ENCODE data around the gene CDHR1. TPM values are rescaled to one million over a fixed set of nuclear protein-coding genes. Genes with fewer than 3 reads are reported as not detected.

CDHR1 gene
- total RNA-seq, 4 donors from 2014 or later = 6.7 to 15.0 (median 12.2) TPM

- no peak overlapping the region for H3K27ac ChIP-seq
- H3K9me3 ChIP-seq = no peaks in the 10 kb centered on the region
- DNase-seq = no peak
- TF ChIP-seq POLR2A (IDR thresholded peaks at IDR 0.05) = no peak
- TF ChIP-seq, protein P1, sequence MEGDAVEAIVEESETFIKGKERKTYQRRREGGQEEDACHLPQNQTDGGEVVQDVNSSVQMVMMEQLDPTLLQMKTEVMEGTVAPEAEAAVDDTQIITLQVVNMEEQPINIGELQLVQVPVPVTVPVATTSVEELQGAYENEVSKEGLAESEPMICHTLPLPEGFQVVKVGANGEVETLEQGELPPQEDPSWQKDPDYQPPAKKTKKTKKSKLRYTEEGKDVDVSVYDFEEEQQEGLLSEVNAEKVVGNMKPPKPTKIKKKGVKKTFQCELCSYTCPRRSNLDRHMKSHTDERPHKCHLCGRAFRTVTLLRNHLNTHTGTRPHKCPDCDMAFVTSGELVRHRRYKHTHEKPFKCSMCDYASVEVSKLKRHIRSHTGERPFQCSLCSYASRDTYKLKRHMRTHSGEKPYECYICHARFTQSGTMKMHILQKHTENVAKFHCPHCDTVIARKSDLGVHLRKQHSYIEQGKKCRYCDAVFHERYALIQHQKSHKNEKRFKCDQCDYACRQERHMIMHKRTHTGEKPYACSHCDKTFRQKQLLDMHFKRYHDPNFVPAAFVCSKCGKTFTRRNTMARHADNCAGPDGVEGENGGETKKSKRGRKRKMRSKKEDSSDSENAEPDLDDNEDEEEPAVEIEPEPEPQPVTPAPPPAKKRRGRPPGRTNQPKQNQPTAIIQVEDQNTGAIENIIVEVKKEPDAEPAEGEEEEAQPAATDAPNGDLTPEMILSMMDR (IDR thresholded peaks at IDR 0.05) = no peak
- intact Hi-C loops (cut with DNase I) = no loop called here
- no peaks in the 10 kb centered on the region for H3K27me3 ChIP-seq
- WGBS, 2 donors = 50% methylated on average over 1 of the region's 2 CpGs; no CpG with 5 or more reads in 1 of the 2 donors
- H3K4me3 ChIP-seq = no peak overlapping the region
- peaks cover 0 to 29% (median 0%) of the 10 kb centered on the region in 3 donors for H3K36me3 ChIP-seq
- no peaks in the 10 kb centered on the region for H3K4me1 ChIP-seq
Measured at GRCh38 chr10:84211566-84211965, 17.2 kb downstream of the CDHR1 start.

GRCh38 chr10:84212014-84212413, 17.7 kb downstream of the CDHR1 start:
- no peak overlapping the region for H3K27ac ChIP-seq
- H3K4me3 ChIP-seq = no peak overlapping the region
- intact Hi-C loops (cut with DNase I) = no loop called here
- H3K4me1 ChIP-seq = no peaks in the 10 kb centered on the region
- WGBS, 2 donors = 76 to 93% methylated on average over 3 to 4 of the region's 5 CpGs
- TF ChIP-seq, protein P1 (IDR thresholded peaks at IDR 0.05) = no peak
- no peak for TF ChIP-seq POLR2A (IDR thresholded peaks at IDR 0.05)
- H3K27me3 ChIP-seq = no peaks in the 10 kb centered on the region
- peaks cover 0 to 29% (median 0%) of the 10 kb centered on the region in 3 donors for H3K36me3 ChIP-seq
- H3K9me3 ChIP-seq = no peaks in the 10 kb centered on the region
- no peak for DNase-seq

- Histone ChIP-seq H3K9me3 (no peaks in the 10 kb centered on the region), H3K36me3 (peaks cover 0 to 27% (median 0%) of the 10 kb centered on the region in 3 donors), H3K27ac (no peak overlapping the region), H3K4me1 (no peaks in the 10 kb centered on the region), H3K4me3 (no peak overlapping the region), H3K27me3 (no peaks in the 10 kb centered on the region)
- intact Hi-C loops (cut with DNase I) = no loop called here
- 70 to 76% methylated on average over 2 to 10 of the region's 11 CpGs for WGBS, 2 donors
- DNase-seq = no peak
- no peak for TF ChIP-seq POLR2A (IDR thresholded peaks at IDR 0.05)
- TF ChIP-seq, protein P1 (IDR thresholded peaks at IDR 0.05) = no peak
Measured at GRCh38 chr10:84213076-84213475, 18.7 kb downstream of the CDHR1 start.

DNA sequence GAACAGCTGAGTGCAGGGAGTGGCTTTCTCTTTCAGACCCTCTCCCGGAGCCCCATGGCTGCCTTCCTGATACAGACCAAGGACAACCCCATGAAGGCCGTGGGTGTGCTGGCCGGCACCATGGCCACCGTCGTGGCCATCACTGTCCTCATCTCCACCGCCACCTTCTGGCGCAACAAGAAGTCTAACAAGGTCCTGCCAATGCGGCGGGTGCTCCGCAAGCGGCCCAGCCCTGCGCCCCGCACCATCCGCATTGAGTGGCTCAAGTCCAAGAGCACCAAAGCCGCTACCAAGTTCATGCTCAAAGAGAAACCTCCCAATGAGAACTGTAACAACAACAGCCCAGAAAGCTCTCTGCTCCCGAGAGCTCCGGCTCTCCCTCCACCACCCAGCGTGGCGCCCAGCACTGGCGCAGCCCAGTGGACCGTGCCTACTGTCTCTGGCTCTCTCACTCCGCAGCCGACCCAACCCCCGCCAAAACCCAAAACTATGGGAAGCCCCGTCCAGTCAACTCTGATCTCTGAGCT, 19.8 kb downstream of the CDHR1 start:
- Histone ChIP-seq H3K36me3 (peaks cover 0 to 18% (median 0%) of the 10 kb centered on the region in 3 donors), H3K27me3 (no peaks in the 10 kb centered on the region), H3K27ac (no peak overlapping the region), H3K4me3 (no peak overlapping the region), H3K4me1 (no peaks in the 10 kb centered on the region), H3K9me3 (no peaks in the 10 kb centered on the region)
- no peak for DNase-seq
- 66% methylated on average over 8 of the region's 25 CpGs; no CpG with 5 or more reads in 1 of the 2 donors for WGBS, 2 donors
- TF ChIP-seq, protein P1 (IDR thresholded peaks at IDR 0.05) = no peak
- TF ChIP-seq POLR2A (IDR thresholded peaks at IDR 0.05) = no peak
- intact Hi-C loops (cut with DNase I) = no loop called here

GRCh38 chr10:84214612-84215235, 20.4 kb downstream of the CDHR1 start:
- H3K27ac ChIP-seq = no peak overlapping the region
- peaks cover 0 to 18% (median 0%) of the 10 kb centered on the region in 3 donors for H3K36me3 ChIP-seq
- WGBS, 2 donors = 51 to 70% methylated on average over 5 to 7 of the region's 12 CpGs
- no peaks in the 10 kb centered on the region for H3K9me3 ChIP-seq
- no peak overlapping the region for H3K4me3 ChIP-seq
- no peak for TF ChIP-seq POLR2A (IDR thresholded peaks at IDR 0.05)
- TF ChIP-seq, protein P1 (IDR thresholded peaks at IDR 0.05) = peak in 4 of 6 experiments; percentile 13 to 39 (median 31)
- H3K4me1 ChIP-seq = no peaks in the 10 kb centered on the region
- intact Hi-C loops (cut with DNase I) = no loop called here
- H3K27me3 ChIP-seq = no peaks in the 10 kb centered on the region
- no peak for DNase-seq
